GM12874 (cell line): ENCODE data around the gene TMTC2.

ENCODE experiments used
- TF ChIP-seq, protein P1 (sequence below): IDR thresholded peaks from 2 replicates; pipeline ENCODE4 v1.5.1; 2011; ENCODE audit warnings: low read depth, mild to moderate bottlenecking, control low read depth, low read length, moderate library complexity; ENCODE audit not compliant: insufficient read depth

Gene TMTC2

DNA sequence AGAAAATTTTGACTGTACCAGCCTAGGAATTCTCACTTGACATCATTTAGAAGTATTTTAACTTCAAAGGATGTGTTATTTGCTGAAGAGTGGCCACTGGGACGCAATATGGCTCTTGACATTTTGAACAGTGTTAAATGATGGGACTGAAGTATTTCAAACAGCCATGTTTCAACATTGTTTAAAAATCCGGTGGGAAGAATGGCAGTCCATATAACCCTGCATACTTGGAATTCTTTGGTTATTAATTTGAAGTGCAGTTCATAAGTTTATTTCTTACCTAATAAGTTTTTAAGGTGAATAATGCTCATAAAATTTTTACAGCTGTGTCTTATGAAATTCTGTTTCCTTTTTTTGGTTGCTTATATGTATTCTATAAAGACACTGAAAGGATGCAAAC, 8.3 kb downstream of the TMTC2 start:
- TF ChIP-seq, protein P1, sequence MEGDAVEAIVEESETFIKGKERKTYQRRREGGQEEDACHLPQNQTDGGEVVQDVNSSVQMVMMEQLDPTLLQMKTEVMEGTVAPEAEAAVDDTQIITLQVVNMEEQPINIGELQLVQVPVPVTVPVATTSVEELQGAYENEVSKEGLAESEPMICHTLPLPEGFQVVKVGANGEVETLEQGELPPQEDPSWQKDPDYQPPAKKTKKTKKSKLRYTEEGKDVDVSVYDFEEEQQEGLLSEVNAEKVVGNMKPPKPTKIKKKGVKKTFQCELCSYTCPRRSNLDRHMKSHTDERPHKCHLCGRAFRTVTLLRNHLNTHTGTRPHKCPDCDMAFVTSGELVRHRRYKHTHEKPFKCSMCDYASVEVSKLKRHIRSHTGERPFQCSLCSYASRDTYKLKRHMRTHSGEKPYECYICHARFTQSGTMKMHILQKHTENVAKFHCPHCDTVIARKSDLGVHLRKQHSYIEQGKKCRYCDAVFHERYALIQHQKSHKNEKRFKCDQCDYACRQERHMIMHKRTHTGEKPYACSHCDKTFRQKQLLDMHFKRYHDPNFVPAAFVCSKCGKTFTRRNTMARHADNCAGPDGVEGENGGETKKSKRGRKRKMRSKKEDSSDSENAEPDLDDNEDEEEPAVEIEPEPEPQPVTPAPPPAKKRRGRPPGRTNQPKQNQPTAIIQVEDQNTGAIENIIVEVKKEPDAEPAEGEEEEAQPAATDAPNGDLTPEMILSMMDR: no peak

DNA sequence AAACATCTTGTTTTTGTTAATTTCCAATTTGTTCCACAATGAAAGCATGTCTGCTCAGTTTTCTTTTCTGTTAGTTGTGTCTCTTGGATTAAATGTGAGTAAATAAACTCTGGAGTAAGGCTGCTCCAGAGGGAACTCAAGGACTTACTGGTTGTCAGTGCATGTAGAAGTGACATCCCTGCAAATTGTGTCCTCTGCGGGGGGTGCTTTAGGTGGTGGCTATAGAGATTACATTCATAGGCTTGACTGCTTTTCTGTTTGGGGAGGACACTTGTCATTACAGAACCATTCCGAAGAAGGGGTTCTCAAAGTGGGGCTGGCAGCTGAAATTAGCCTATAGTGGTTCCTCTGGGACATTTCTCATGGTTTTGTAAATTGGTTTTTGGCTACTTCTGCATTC, 8.8 kb downstream of the TMTC2 start:
- TF ChIP-seq, protein P1: no peak

DNA sequence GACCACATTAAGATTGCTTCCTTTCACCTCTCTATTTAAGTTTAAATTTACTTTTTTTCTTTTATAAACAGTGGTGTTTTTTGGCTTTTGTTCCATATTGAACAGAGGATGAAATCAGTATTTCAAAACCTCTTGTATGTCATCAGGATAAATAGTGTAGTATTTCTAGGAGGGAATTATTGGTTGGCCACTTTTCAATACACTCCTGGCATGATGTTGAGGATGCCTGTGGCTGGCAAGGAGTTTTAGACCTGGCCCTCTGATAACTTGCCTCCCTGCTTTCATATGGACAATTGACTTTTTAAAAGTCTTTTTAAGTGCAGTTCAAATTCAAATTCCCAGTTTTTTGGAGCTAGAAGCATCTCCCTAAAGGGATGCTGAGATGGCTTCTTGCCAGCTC, 9.8 kb downstream of the TMTC2 start:
- TF ChIP-seq, protein P1: no peak

DNA sequence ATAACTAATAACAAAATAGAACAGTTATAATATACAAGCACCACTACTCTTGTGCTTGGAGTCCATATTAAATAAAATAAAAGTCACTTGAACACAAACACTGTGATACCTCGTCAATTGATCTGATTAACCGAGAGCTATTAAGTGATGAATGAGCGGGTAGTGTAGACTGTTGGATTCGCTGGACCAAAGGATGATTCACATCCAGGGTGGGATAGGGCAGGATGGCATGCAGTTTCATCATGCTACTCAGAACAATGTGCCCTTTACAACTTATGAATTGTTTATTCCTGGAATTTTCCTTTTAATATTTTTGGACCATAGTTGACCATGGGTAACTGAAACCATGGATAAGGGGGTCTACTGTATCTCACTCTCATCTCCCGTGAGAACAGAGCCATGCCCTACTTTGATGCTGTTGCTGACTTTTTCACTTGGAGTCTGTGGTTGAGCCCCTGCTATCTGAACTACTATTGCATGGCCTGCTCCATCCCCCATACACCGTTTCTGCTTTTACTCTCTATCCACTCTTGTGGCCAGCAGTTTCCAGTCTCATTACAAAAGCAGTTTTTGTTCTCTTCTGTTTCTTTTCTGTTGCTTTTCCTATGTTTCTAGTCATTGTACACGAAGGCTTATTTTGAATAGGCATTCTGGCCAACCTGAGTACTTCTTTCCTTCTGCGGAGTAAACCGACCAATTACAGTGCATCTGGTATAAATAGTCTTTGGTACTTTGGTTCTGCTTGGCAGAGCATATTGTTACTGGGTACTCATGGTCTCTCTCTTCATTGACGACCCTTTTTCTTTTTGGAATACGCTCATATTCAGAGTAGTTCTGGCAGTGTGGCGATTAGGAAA, 12.2 kb downstream of the TMTC2 start:
- TF ChIP-seq, protein P1: no peak

DNA sequence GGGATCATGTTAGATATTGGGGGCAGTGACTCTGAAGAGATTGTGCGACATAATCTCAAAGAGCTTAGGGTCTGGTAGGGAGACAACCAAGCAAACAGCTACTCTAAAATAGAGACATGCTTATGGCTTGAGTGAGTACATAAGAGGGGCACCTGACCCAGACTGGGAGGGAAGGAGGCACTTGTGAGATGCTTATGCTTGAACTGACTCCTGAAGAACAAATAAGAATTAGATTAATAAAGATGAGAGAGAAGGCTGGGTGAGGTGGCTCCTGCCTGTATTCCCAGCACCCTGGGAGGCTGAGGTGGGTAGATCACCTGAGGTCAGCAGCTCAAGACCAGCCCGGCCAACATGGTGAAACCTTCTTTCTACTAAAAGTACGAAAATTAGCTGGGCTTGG, 19.1 kb downstream of the TMTC2 start:
- TF ChIP-seq, protein P1: no peak

DNA sequence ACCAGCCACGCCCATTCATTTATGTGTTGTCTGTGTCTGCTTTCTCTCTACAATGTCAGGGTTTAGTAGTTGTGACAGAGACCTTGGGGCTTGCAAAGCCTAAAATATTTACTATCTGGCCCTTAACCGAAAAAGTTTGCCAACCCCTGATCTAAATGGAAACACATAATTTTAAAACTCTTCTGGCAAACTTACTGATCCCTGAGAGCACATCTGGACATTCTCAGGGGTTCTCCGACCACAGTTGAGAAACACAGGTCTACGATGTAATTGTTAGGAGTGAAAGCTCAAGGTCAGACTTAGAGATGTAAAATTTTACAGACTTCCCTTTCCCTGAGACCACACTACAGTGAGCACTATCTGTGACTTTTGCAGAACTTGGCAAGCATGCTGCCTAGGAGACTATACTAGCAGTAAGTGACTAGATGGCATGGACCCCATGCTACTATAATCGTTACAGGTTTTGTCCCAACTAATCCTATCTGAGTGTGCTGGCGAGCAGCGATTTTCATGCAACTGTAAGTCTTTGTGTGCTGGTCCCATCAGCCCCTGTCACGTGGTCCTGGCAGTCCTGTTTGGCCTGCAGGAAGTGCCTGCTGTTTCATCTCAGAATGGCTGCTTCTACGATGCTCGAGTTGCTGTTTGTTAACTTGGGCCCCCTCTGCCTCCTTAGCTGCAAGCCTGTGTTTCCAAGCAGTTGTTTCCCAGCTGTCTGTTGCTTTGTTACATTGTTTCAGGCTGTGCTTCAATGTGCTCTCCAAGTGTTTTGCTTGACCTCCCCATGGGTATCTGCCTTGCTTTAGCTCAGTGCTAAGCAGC, 21.6 kb downstream of the TMTC2 start:
- TF ChIP-seq, protein P1: no peak

DNA sequence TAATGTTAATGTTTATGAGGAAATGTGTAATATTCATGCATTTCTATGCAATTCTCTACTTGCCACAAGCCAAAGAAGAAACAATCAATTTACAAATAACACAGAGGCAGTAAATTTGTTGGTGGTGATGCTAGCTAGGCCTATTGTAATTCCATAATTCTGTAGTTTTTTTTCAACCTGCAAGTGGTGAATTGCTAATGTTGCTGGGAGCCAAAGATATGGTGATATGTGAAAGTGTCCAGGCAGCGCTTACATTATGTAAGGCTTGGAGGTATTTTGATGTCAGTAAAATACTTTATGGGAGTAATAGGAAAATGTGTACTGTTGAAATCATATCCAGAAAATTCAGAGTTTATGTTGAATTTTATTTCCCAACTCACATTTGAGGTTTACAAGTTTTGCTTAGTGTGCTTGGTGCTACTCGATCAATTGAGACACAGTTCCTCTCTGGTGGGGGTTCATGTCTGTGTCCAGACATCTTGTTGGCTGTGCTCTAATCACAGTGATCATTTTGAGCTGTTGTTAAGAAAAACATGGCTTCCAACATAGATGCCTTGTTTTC, 23.2 kb downstream of the TMTC2 start:
- TF ChIP-seq, protein P1: no peak
